22Rv1 (cell line): Measurements from ENCODE around the gene HPS1.

ENCODE experiments used
- CTCF ChIP-seq: fragments of 450-650 bp; IDR thresholded peaks from 2 replicates; pipeline ENCODE4 v1.5.1; 2017; ENCODE audit warnings: mild to moderate bottlenecking
- ZFX ChIP-seq: fragments of 450-650 bp; IDR thresholded peaks from 2 replicates; pipeline ENCODE4 v1.6.1; 2017; ENCODE audit warnings: antibody characterized with exemption, borderline replicate concordance

DNA sequence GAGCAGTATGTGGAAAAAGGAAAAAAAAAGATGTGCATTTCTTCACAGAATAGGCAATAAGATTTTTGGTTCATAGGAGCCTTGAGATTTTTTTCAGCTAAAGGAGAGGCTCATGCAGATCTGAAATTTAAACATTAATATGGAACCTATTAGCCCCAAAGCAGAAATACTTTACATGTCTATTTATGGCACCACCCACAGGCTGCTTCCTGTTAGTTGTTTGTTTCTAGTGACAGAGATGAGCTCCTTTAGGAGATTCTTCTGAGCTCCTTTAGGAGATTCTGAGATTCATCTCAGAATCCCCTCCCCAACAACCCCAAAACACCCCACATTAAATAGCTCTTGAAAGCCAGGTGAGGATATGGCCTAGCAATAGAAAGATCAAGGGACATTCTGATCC lies 27.9 kb upstream of the HPS1 start:
- TF ChIP-seq CTCF: no peak
- TF ChIP-seq ZFX: no peak
